Motor neuron (in vitro differentiated cells): ENCODE measurements around the gene HEMK1. TPM values are rescaled to one million over a fixed set of nuclear protein-coding genes. Genes with fewer than 3 reads are reported as not detected.

Experiments
- total RNA-seq, 8 experiments: library from RNA; unstranded; fragments of 300-600 nt; gene quantifications; 2 replicates each; pipeline versions ENCODE4 v1.2.3 to v1.2.4, GENCODE V29; 2022

Gene HEMK1
- total RNA-seq, 8 experiments from 2014 or later = 9.5 to 25.5 (median 15.6) TPM

Other genes with a start within 250 kb of the HEMK1 start
- 10 to 100 TPM; 18.9 to 44.3 (median 27.0) TPM for gene HYAL2, start 246.8 kb upstream of the HEMK1 start, total RNA-seq
- gene TUSC2, start 241.3 kb upstream of the HEMK1 start, total RNA-seq = 10 to 100 TPM; 15.5 to 36.9 (median 26.1) TPM
- gene RASSF1, start 228.7 kb upstream of the HEMK1 start, total RNA-seq = 10 to 100 TPM; 14.0 to 21.3 (median 18.0) TPM
- 10 to 100 TPM in 2 of 8 experiments, 1 to 10 TPM in 5, under 1 TPM in 1; 0.76 to 91.1 (median 2.2) TPM for gene ZMYND10, start 223.8 kb upstream of the HEMK1 start, total RNA-seq
- gene NPRL2, start 218.7 kb upstream of the HEMK1 start, total RNA-seq = 10 to 100 TPM; 17.9 to 90.8 (median 28.9) TPM
- 10 to 100 TPM; 12.7 to 28.7 (median 19.0) TPM for gene CYB561D2, start 218.7 kb upstream of the HEMK1 start, total RNA-seq
- 10 to 100 TPM; 17.2 to 66.1 (median 27.7) TPM for gene TMEM115, start 210.0 kb upstream of the HEMK1 start, total RNA-seq
- 1 to 10 TPM; 1.7 to 8.5 (median 7.2) TPM for gene CACNA2D2, start 65.9 kb upstream of the HEMK1 start, total RNA-seq
- 10 to 100 TPM in 5 of 8 experiments, 1 to 10 TPM in 3; 7.4 to 12.3 (median 10.7) TPM for gene C3orf18, start 1.8 kb upstream of the HEMK1 start, total RNA-seq
- gene CISH, start 42.3 kb downstream of the HEMK1 start, total RNA-seq = 1 to 10 TPM in 7 of 8 experiments, under 1 TPM in 1; 0.76 to 5.2 (median 1.8) TPM
- 10 to 100 TPM in 5 of 8 experiments, 1 to 10 TPM in 3; 7.2 to 40.8 (median 17.8) TPM for gene MAPKAPK3, start 47.6 kb downstream of the HEMK1 start, total RNA-seq
- gene DOCK3, start 105.4 kb downstream of the HEMK1 start, total RNA-seq = 10 to 100 TPM in 4 of 8 experiments, 1 to 10 TPM in 4; 1.0 to 17.3 (median 9.7) TPM